HG03571 (cell line): Measurements from ENCODE around the gene NELFCD.
"Not testable (repeated sequence)": the region's sequence is repeated elsewhere in the genome, so short reads cannot be mapped to it uniquely, and the experiment has no call there.

Experiments used
- ATAC-seq: cut with Tn5 transposase; IDR thresholded peaks from one replicate; pipeline ENCODE4 v1.9.1; 2021; ENCODE audit not compliant: unreplicated experiment

NELFCD gene

GRCh38 chr20:59023616-59024015, 42.6 kb downstream of the NELFCD start:
- ATAC-seq, result no peak

- ATAC-seq, result no peak
Observed at GRCh38 chr20:59024111-59024530, 43.1 kb downstream of the NELFCD start.

GRCh38 chr20:59025086-59025485, 44.0 kb downstream of the NELFCD start:
- ATAC-seq, result no peak

- ATAC-seq, result no peak
Observed at GRCh38 chr20:59025511-59025910, 44.5 kb downstream of the NELFCD start.

- ATAC-seq, result no peak
Observed at GRCh38 chr20:59026904-59027740, 46.1 kb downstream of the NELFCD start.

GRCh38 chr20:59027741-59028320, 46.8 kb downstream of the NELFCD start:
- ATAC-seq, result no peak

GRCh38 chr20:59028812-59029211, 47.8 kb downstream of the NELFCD start:
- no peak for ATAC-seq

GRCh38 chr20:59030911-59031563, 50.0 kb downstream of the NELFCD start:
- no peak for ATAC-seq

- ATAC-seq, result no peak
Observed at GRCh38 chr20:59031564-59032022, 50.5 kb downstream of the NELFCD start.

GRCh38 chr20:59032023-59032712, 51.1 kb downstream of the NELFCD start, which contains the start of gene ATP5F1E:
Gene ATP5F1E, minus strand, starts transcription at chr20:59032335. Its CDS starts 84 bp downstream, at chr20:59032251.
- ATAC-seq, result peak; percentile 93

GRCh38 chr20:59032713-59033059, 51.6 kb downstream of the NELFCD start:
- ATAC-seq, result no peak

GRCh38 chr20:59033093-59033492, 52.0 kb downstream of the NELFCD start:
- ATAC-seq, result no peak

- ATAC-seq, result no peak
Observed at GRCh38 chr20:59033616-59034165, 52.6 kb downstream of the NELFCD start.

- no peak for ATAC-seq
Observed at GRCh38 chr20:59035381-59035780, 54.3 kb downstream of the NELFCD start.

- ATAC-seq, result no peak
Observed at GRCh38 chr20:59037386-59037785, 56.3 kb downstream of the NELFCD start.

GRCh38 chr20:59039233-59039632, 58.2 kb downstream of the NELFCD start:
- ATAC-seq, result no peak

- ATAC-seq, result no peak
Observed at GRCh38 chr20:59040667-59041066, 59.6 kb downstream of the NELFCD start.

GRCh38 chr20:59041487-59041886, 60.4 kb downstream of the NELFCD start:
- not testable (repeated sequence) for ATAC-seq

- ATAC-seq, result peak; percentile 23
Observed at GRCh38 chr20:59042151-59042795, 61.2 kb downstream of the NELFCD start, which contains the start of gene PRELID3B. Gene PRELID3B, minus strand, starts transcription at chr20:59042786. Its CDS starts 56 bp downstream, at chr20:59042730.
